ENCODE results near the gene TMEM239. TPM values are rescaled to one million over a fixed set of nuclear protein-coding genes. Genes with fewer than 3 reads are reported as not detected.

Gene TMEM239
- polyA plus RNA-seq, 2 of the 4 experiments (the other 2 are of a cell fraction) = not detected

- FAIRE-seq = no peak
- no peak for DNase-seq (ENCODE audit: low read depth in 1 of 2, low spot score in 1 of 2)
- ChIA-PET CTCF (interaction anchor here (0.8 to 14.2 kb wide), 26 partner anchors 11 to 200 kb away, joined by 3 to 170 read pairs (median 6); partner anchors contain the start of genes PCED1A and VPS16), POLR2A (no interaction called here)
- no peaks in the 10 kb centered on the region for H3K9me3 ChIP-seq
- no peak for ATAC-seq
- no peak overlapping the region for H3K4me3 ChIP-seq
- no peak overlapping the region for H3K4me2 ChIP-seq
- no peaks in the 10 kb centered on the region for H3K4me1 ChIP-seq
- WGBS (ENCODE audit: missing lambda C conversion rate) = 84% methylated on average over 10 of the region's 10 CpGs
- no peak for TF ChIP-seq GATA3 (IDR thresholded peaks at IDR 0.05; ENCODE audit: borderline replicate concordance)
- no peak for TF ChIP-seq BHLHE40 (IDR thresholded peaks at IDR 0.05; ENCODE audit: low read depth, low read length)
- no peak for TF ChIP-seq E2F6 (IDR thresholded peaks at IDR 0.05; ENCODE audit: borderline replicate concordance, low read depth)
- no peak for TF ChIP-seq JUN (IDR thresholded peaks at IDR 0.05)
- no peak overlapping the region for H3K27ac ChIP-seq
These were observed 34.9 kb downstream of the TMEM239 start for GRCh38 chr20:2851086-2851485.

GRCh38 chr20:2858591-2858990 lies 42.4 kb downstream of the TMEM239 start:
- TF ChIP-seq HEYL (CRISPR knock-in tag; IDR thresholded peaks at IDR 0.05) (no peak), TP53 (CRISPR knock-in tag; IDR thresholded peaks at IDR 0.05) (no peak), RFX5 (IDR thresholded peaks at IDR 0.05) (no peak), POLR2AphosphoS2 (conservative IDR thresholded peaks at IDR 0.05; ENCODE audit: low read length) (no peak), JUN (IDR thresholded peaks at IDR 0.05) (no peak), ATOH8 (CRISPR knock-in tag; IDR thresholded peaks at IDR 0.05; ENCODE audit: low read depth) (no peak), CTCF (IDR thresholded peaks at IDR 0.05) (no peak), FOXS1 (CRISPR knock-in tag; IDR thresholded peaks at IDR 0.05) (no peak), MAX (IDR thresholded peaks at IDR 0.05) (no peak), RAD21 (conservative IDR thresholded peaks at IDR 0.05 in 1 of 2, IDR thresholded peaks at IDR 0.05 in 1 of 2) (no peak), GATA3 (IDR thresholded peaks at IDR 0.05; ENCODE audit: borderline replicate concordance) (no peak), ZNF302 (CRISPR knock-in tag; IDR thresholded peaks at IDR 0.05) (no peak), MYC (IDR thresholded peaks at IDR 0.05; ENCODE audit: borderline replicate concordance, low read length) (no peak), CHD2 (IDR thresholded peaks at IDR 0.05; ENCODE audit: low read length, partially characterized antibody) (no peak), FOSB (CRISPR knock-in tag; IDR thresholded peaks at IDR 0.05) (no peak), CHD4 (IDR thresholded peaks at IDR 0.05; ENCODE audit: borderline replicate concordance) (no peak), EHMT2 (IDR thresholded peaks at IDR 0.05; ENCODE audit: low read depth) (no peak), NR3C1 (IDR thresholded peaks at IDR 0.05) (no peak), HOXB5 (CRISPR knock-in tag; IDR thresholded peaks at IDR 0.05) (no peak)
- no peak overlapping the region for H3K4me3 ChIP-seq
- H3K4me1 ChIP-seq = no peaks in the 10 kb centered on the region
- DNase-seq (ENCODE audit: low read depth in 1 of 2, low spot score in 1 of 2) (no peak), FAIRE-seq (no peak), ATAC-seq (no peak)
- POLR2A ChIA-PET = no interaction called here
- H3K27ac ChIP-seq = no peak overlapping the region
- no peak overlapping the region for H3K4me2 ChIP-seq
- CTCF ChIA-PET = interaction anchor here (0.8 to 14.2 kb wide), 3 partner anchors 9 to 105 kb away, joined by 3 to 170 read pairs (median 4); no protein-coding TSS in a partner anchor
- WGBS (ENCODE audit: missing lambda C conversion rate) = 88% methylated on average over 2 of the region's 2 CpGs
- no peaks in the 10 kb centered on the region for H3K9me3 ChIP-seq

All from A549 (cell line).